ENCODE results near the gene DNM3.
"Not testable (repeated sequence)": the region's sequence is repeated elsewhere in the genome, so short reads cannot be mapped to it uniquely, and the experiment has no call there.

Gene DNM3

DNA sequence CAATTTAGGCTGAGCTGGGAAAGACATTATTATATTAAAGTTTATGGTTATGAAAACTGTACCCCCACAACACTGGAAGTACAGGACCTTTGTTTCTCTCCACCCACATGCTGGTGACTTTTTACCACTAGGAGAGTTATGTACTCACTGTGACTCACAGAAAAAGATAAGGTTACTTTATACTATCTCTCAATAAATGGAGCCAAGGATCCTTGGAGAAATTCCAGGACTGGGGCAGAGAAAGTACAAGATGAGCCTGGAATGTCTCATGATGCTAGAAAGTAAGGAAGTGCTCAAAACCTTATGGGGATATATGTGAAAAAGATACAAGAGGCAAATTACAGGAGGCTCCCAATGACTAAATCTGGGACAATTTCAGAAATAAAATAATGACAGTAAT is 515.3 kb downstream of the DNM3 start:
- no peak overlapping the region for H3K4me3 ChIP-seq (ENCODE audit: low read depth, low read length)
- no peaks in the 10 kb centered on the region for H3K36me3 ChIP-seq (replicated peaks)
- H3K27me3 ChIP-seq (replicated peaks) = no peaks in the 10 kb centered on the region
- DNase-seq = peak; percentile 92
- H3K27ac ChIP-seq = peak overlapping the region; percentile 1
- TF ChIP-seq, protein P1, sequence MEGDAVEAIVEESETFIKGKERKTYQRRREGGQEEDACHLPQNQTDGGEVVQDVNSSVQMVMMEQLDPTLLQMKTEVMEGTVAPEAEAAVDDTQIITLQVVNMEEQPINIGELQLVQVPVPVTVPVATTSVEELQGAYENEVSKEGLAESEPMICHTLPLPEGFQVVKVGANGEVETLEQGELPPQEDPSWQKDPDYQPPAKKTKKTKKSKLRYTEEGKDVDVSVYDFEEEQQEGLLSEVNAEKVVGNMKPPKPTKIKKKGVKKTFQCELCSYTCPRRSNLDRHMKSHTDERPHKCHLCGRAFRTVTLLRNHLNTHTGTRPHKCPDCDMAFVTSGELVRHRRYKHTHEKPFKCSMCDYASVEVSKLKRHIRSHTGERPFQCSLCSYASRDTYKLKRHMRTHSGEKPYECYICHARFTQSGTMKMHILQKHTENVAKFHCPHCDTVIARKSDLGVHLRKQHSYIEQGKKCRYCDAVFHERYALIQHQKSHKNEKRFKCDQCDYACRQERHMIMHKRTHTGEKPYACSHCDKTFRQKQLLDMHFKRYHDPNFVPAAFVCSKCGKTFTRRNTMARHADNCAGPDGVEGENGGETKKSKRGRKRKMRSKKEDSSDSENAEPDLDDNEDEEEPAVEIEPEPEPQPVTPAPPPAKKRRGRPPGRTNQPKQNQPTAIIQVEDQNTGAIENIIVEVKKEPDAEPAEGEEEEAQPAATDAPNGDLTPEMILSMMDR (IDR thresholded peaks at IDR 0.05; ENCODE audit: low read depth, low read length, missing control alignments) = no peak
- in situ Hi-C loops (cut with HindIII; ENCODE audit: low pct_ligation_motif_present, low sequenced_read_pairs) = no loop called here

DNA sequence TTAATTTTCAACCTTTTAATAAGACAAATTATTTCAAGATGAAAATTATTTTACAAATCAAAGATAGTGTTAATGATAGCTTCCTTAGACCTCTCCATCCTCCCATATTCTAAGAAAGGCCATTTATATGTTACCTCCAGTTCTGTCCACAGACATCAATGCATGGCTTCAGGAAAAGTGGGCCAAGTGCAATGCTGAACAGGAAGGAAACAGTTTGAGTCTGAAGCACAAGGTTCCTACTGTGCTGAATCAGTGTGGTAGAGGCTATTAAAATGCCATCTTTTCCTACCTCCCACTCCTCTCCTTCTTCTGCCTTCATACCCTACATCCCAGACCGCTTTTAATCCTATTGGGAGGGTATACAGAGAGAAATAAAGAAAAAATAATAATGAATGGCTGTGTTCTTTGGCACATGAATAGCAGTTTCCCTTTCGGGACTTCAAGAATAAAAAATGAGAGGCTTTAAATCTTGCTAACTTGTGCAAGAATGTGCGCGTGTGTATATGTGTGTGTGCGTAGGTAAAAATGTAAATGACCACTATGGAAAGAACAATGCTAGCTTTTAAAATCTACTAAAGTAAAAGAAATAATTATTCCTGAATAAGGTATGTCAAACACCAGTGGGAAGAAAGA is 516.6 kb downstream of the DNM3 start:
- no peaks in the 10 kb centered on the region for H3K36me3 ChIP-seq (replicated peaks)
- H3K27ac ChIP-seq = peak overlapping the region; percentile 94
- TF ChIP-seq, protein P1 (IDR thresholded peaks at IDR 0.05; ENCODE audit: low read depth, low read length, missing control alignments) = no peak
- DNase-seq = no peak
- in situ Hi-C loops (cut with HindIII; ENCODE audit: low pct_ligation_motif_present, low sequenced_read_pairs) = no loop called here
- H3K27me3 ChIP-seq (replicated peaks) = no peaks in the 10 kb centered on the region
- H3K4me3 ChIP-seq (ENCODE audit: low read depth, low read length) = no peak overlapping the region

DNA sequence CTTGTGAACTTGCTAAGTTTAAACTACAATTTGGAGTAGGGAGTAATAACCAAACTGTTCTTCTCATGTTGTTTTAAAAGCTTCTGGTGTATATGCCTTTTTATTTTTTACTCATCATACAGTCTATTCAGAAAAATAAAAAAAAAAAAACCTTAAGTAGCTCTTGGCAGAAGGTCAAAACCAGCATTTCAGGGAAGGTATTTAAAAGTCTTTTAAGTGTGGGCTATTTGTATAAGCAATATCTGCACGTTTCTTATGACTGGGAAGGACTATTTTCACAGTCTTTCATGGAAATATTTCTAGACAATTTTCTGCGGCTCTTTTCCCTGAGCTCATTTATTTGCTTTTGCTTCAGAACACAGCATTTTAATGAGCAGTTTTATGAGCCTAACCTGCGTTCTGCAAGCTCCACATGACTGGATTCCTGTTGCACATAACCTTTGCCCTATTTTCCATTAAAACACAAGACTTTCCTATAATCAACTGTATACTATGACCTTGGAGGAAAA is 518.2 kb downstream of the DNM3 start:
- no peak for DNase-seq
- in situ Hi-C loops (cut with HindIII; ENCODE audit: low pct_ligation_motif_present, low sequenced_read_pairs) = no loop called here

DNA sequence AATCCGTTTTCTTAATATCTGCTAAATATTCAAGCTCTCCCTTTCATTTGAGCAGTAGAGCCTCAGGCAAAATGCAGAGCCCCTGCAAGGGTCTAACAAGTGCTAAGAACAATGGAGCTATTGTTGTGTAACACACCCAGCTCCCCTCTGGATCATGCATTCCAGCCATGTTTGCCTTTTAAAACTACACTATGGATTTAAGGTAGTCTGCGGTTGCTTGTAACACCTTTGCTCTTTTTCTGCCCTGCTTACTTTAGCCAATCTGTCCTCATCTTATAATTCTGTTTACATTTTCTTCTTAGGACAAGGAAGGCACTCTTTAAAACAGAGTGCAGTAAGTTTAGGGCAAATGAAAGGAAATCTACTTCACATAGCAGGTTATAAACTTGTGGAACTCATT is 519.2 kb downstream of the DNM3 start:
- in situ Hi-C loops (cut with HindIII; ENCODE audit: low pct_ligation_motif_present, low sequenced_read_pairs) = no loop called here
- Histone ChIP-seq H3K27me3 (replicated peaks) (no peaks in the 10 kb centered on the region), H3K27ac (no peak overlapping the region), H3K4me3 (ENCODE audit: low read depth, low read length) (no peak overlapping the region), H3K36me3 (replicated peaks) (no peaks in the 10 kb centered on the region)
- no peak for DNase-seq
- TF ChIP-seq, protein P1 (IDR thresholded peaks at IDR 0.05; ENCODE audit: low read depth, low read length, missing control alignments) = no peak

More for the DNA sequence above, 518.2 kb downstream of the DNM3 start:
- TF ChIP-seq, protein P1 (IDR thresholded peaks at IDR 0.05; ENCODE audit: low read depth, low read length, missing control alignments) = no peak
- H3K27me3 ChIP-seq (replicated peaks) = no peaks in the 10 kb centered on the region
- H3K4me3 ChIP-seq (ENCODE audit: low read depth, low read length) = no peak overlapping the region
- no peaks in the 10 kb centered on the region for H3K36me3 ChIP-seq (replicated peaks)
- peak overlapping the region; percentile 94 for H3K27ac ChIP-seq

- in situ Hi-C loops (cut with HindIII; ENCODE audit: low pct_ligation_motif_present, low sequenced_read_pairs) = no loop called here
- no peak overlapping the region for H3K27ac ChIP-seq
- H3K27me3 ChIP-seq (replicated peaks) = no peaks in the 10 kb centered on the region
- H3K4me3 ChIP-seq (ENCODE audit: low read depth, low read length) = no peak overlapping the region
- H3K36me3 ChIP-seq (replicated peaks) = no peaks in the 10 kb centered on the region
- no peak for DNase-seq
- TF ChIP-seq, protein P1 (IDR thresholded peaks at IDR 0.05; ENCODE audit: low read depth, low read length, missing control alignments) = no peak
Measured at GRCh38 chr1:172360985-172361384, 519.7 kb downstream of the DNM3 start.

DNA sequence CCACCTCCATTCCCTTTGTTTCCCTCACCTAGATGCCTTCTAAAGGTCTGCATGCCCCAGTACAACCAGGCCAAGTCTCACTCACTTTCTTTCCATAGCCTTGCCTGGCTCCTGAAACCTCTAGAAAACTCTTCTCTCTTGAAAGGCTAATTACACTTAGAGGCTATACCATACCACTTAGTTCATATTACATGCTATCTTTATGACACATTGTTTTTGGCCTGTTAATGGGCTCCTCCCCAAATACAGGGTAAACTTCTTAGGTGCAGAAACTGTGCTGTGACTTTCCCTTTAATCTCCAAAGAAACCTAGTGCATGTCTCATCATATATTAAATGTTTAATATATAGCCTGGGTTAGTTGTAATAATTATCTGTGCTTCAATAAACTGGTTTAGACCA is 522.6 kb downstream of the DNM3 start:
- no peak overlapping the region for H3K4me3 ChIP-seq (ENCODE audit: low read depth, low read length)

GRCh38 chr1:172371646-172372045 is 530.3 kb downstream of the DNM3 start:
- H3K27ac ChIP-seq; H3K27me3 ChIP-seq (replicated peaks); in situ Hi-C loops (cut with HindIII; ENCODE audit: low pct_ligation_motif_present, low sequenced_read_pairs); H3K36me3 ChIP-seq (replicated peaks); DNase-seq; H3K4me3 ChIP-seq (ENCODE audit: low read depth, low read length): not testable (repeated sequence)

More for the DNA sequence above, 522.6 kb downstream of the DNM3 start:
- Histone ChIP-seq H3K27ac (no peak overlapping the region), H3K27me3 (replicated peaks) (no peaks in the 10 kb centered on the region), H3K36me3 (replicated peaks) (no peaks in the 10 kb centered on the region)
- TF ChIP-seq, protein P1 (IDR thresholded peaks at IDR 0.05; ENCODE audit: low read depth, low read length, missing control alignments) = no peak
- in situ Hi-C loops (cut with HindIII; ENCODE audit: low pct_ligation_motif_present, low sequenced_read_pairs) = no loop called here
- DNase-seq = no peak

Measured in brain microvascular endothelial cell (primary cell).